RWPE2 (cell line): Measurements from ENCODE around the gene RLN3.
"Not testable (repeated sequence)": the region's sequence is repeated elsewhere in the genome, so short reads cannot be mapped to it uniquely, and the experiment has no call there.

ENCODE experiments used
- ATAC-seq: fragments of 200-7000 bp; cut with Tn5 transposase; 3 replicates; pipeline ENCODE4 v1.9.1; 2021; ENCODE audit warnings: low read depth
- DNase-seq: peaks from one replicate; pipeline ENCODE4 v3.0.0-alpha.2; 2020; ENCODE audit warnings: low spot score
- H3K27ac ChIP-seq: fragments of 450-650 bp; 2 replicates; pipeline ENCODE4 v1.5.1; 2017; ENCODE audit warnings: mild to moderate bottlenecking; ENCODE audit not compliant: poor library complexity, severe bottlenecking
- H3K27me3 ChIP-seq: fragments of 250-450 bp; sonication (Bioruptor Pico); 2 replicates; pipeline ENCODE4 v1.5.1; 2021; ENCODE audit warnings: mild to moderate bottlenecking, moderate library complexity; ENCODE audit not compliant: insufficient read depth, poor library complexity, severe bottlenecking
- H3K36me3 ChIP-seq: fragments of 250-450 bp; sonication (Bioruptor Pico); 2 replicates; pipeline ENCODE4 v1.5.1; 2020; ENCODE audit warnings: low read depth, mild to moderate bottlenecking, moderate library complexity
- H3K4me1 ChIP-seq: fragments of 250-450 bp; sonication (Bioruptor Pico); 2 replicates; pipeline ENCODE4 v1.5.1; 2021; ENCODE audit warnings: mild to moderate bottlenecking, moderate library complexity; ENCODE audit not compliant: insufficient read depth, poor library complexity, severe bottlenecking
- H3K4me3 ChIP-seq: fragments of 250-450 bp; sonication (Bioruptor Pico); 2 replicates; pipeline ENCODE4 v1.5.1; 2021; ENCODE audit warnings: mild to moderate bottlenecking, moderate library complexity; ENCODE audit not compliant: severe bottlenecking
- H3K9me3 ChIP-seq: fragments of 250-450 bp; sonication (Bioruptor Pico); 2 replicates; pipeline ENCODE4 v1.5.1; 2021; ENCODE audit warnings: mild to moderate bottlenecking, moderate library complexity; ENCODE audit not compliant: severe bottlenecking
- TF ChIP-seq, protein P1 (sequence below): fragments of 450-650 bp; IDR thresholded peaks from one replicate; pipeline ENCODE4 v1.5.1; 2017; ENCODE audit warnings: mild to moderate bottlenecking, moderate library complexity; ENCODE audit not compliant: poor library complexity, severe bottlenecking

RLN3 gene

DNA sequence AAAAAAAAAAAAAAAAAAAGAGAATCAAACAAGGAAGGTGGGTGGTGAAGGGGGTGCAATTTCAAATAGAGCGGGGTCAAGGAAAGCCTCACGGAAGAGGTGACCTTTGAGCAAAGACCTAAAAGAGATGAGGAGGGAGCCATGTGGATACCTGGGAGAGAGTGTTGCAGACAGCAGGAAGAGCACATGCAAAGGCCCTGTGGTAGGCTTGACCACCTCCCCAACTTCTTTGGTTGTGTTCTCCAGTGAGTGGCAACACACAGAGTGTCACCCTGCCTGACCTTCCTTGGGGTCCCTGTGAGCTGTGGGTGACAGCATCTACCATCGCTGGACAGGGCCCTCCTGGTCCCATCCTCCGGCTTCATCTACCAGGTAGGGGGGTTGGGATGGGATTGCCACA lies 22.6 kb downstream of the RLN3 start:
- Histone ChIP-seq H3K9me3 (no peaks in the 10 kb centered on the region), H3K4me3 (no peak overlapping the region), H3K36me3 (no peaks in the 10 kb centered on the region), H3K4me1 (no peaks in the 10 kb centered on the region), H3K27me3 (no peaks in the 10 kb centered on the region), H3K27ac (no peak overlapping the region)
- ATAC-seq, result no peak
- TF ChIP-seq, protein P1, sequence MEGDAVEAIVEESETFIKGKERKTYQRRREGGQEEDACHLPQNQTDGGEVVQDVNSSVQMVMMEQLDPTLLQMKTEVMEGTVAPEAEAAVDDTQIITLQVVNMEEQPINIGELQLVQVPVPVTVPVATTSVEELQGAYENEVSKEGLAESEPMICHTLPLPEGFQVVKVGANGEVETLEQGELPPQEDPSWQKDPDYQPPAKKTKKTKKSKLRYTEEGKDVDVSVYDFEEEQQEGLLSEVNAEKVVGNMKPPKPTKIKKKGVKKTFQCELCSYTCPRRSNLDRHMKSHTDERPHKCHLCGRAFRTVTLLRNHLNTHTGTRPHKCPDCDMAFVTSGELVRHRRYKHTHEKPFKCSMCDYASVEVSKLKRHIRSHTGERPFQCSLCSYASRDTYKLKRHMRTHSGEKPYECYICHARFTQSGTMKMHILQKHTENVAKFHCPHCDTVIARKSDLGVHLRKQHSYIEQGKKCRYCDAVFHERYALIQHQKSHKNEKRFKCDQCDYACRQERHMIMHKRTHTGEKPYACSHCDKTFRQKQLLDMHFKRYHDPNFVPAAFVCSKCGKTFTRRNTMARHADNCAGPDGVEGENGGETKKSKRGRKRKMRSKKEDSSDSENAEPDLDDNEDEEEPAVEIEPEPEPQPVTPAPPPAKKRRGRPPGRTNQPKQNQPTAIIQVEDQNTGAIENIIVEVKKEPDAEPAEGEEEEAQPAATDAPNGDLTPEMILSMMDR, result no peak
- no peak for DNase-seq

DNA sequence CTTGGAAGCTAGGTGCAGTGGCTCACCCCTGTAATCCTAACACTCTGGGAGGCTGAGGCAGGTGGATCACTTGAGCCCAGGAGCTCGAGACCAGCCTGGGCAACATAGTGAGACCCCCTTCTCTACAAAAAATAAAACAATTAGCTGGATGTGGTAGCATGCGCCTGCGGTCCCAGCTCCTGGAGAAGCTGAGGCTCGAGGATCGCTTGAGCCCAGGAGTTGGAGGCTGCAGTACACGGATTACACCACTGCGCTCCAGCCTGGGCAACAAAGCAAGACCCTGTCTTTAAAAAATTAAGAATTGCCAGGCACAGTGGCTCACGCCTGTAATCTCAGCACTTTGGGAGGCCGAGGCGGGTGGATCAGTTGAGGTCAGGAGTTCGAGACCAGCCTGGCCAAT lies 23.0 kb downstream of the RLN3 start:
- not testable (repeated sequence) for H3K36me3 ChIP-seq, H3K27me3 ChIP-seq, H3K4me1 ChIP-seq, H3K9me3 ChIP-seq, DNase-seq, ATAC-seq, H3K27ac ChIP-seq, H3K4me3 ChIP-seq

DNA sequence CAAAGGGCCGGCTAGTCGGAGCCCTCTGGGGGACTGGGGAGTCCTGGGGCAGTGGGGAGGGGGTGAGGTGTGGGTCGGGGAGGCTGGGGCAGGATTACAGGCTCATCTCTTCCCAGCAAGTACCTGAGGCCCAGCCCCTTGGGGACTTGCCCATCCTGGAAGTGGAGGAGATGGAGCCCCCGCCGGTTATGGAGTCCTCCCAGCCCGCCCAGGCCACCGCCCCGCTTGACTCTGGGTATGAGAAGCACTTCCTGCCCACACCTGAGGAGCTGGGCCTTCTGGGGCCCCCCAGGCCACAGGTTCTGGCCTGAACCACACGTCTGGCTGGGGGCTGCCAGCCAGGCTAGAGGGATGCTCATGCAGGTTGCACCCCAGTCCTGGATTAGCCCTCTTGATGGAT lies 24.0 kb downstream of the RLN3 start:
- DNase-seq, result no peak
- no peak overlapping the region for H3K27ac ChIP-seq
- H3K4me1 ChIP-seq, result no peaks in the 10 kb centered on the region
- H3K4me3 ChIP-seq, result no peak overlapping the region
- H3K36me3 ChIP-seq, result no peaks in the 10 kb centered on the region
- no peaks in the 10 kb centered on the region for H3K27me3 ChIP-seq
- no peaks in the 10 kb centered on the region for H3K9me3 ChIP-seq
- TF ChIP-seq, protein P1, result no peak
- ATAC-seq, result no peak

DNA sequence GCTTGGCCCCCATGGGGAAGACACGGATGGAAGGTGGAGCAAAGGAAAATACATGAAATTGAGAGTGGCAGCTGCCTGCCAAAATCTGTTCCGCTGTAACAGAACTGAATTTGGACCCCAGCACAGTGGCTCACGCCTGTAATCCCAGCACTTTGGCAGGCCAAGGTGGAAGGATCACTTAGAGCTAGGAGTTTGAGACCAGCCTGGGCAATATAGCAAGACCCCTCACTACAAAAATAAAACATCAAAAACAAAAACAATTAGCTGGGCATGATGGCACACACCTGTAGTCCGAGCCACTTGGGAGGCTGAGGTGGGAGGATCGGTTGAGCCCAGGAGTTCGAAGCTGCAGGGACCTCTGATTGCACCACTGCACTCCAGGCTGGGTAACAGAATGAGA lies 24.5 kb downstream of the RLN3 start:
- DNase-seq (no peak), ATAC-seq (no peak)
- Histone ChIP-seq H3K27me3 (no peaks in the 10 kb centered on the region), H3K4me1 (no peaks in the 10 kb centered on the region), H3K36me3 (no peaks in the 10 kb centered on the region), H3K4me3 (no peak overlapping the region), H3K27ac (no peak overlapping the region), H3K9me3 (no peaks in the 10 kb centered on the region)
- TF ChIP-seq, protein P1, result no peak

DNA sequence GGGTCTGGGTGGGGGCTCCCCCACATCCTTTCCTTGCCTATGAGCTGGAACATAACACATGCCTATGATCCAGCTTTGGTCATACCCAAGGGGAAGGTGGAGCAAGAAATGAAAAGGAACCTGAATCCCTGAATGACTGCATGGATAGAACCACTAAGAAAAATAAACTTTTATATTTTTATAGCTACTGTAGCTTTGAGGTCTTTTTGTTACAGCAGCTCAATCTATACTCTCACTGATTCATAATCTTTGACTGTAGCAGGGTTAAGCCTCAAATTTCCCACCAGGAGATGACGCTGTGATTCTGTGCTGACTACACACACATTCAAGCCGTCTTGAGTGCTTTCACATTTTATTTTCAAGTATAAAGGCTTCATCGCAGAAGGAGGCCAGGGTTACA lies 25.1 kb downstream of the RLN3 start:
- H3K4me3 ChIP-seq, result no peak overlapping the region
- no peaks in the 10 kb centered on the region for H3K36me3 ChIP-seq
- DNase-seq (no peak), ATAC-seq (no peak)
- H3K9me3 ChIP-seq, result no peaks in the 10 kb centered on the region
- TF ChIP-seq, protein P1, result no peak
- peaks cover 3% of the 10 kb centered on the region for H3K27me3 ChIP-seq
- H3K4me1 ChIP-seq, result no peaks in the 10 kb centered on the region
- H3K27ac ChIP-seq, result no peak overlapping the region

DNA sequence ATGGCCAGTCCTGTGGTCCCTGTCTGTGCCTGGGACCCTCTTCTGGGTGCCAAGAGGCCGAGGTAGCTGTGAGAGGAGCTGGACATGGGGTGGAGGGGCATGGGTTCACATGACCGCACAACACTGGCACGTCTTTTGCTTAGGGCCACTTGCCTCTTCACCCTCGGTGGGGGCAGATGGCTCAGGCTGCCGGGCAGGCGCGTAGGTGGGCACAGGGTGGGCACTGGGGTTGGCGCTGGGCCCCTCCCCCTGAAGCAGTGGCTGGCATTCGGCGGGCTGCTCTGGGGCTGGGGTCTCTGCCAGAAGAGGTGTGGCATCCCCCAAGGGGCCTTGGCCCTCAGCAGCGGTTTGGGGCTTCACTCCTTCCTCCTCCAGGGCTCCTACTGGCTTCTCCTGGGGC lies 25.6 kb downstream of the RLN3 start:
- Histone ChIP-seq H3K9me3 (no peaks in the 10 kb centered on the region), H3K36me3 (no peaks in the 10 kb centered on the region), H3K4me1 (no peaks in the 10 kb centered on the region), H3K4me3 (no peak overlapping the region), H3K27ac (no peak overlapping the region), H3K27me3 (peaks cover 8% of the 10 kb centered on the region)
- ATAC-seq, result no peak
- DNase-seq, result no peak
- TF ChIP-seq, protein P1, result no peak
